Measurements from ENCODE around the gene UBE2H.

DNA sequence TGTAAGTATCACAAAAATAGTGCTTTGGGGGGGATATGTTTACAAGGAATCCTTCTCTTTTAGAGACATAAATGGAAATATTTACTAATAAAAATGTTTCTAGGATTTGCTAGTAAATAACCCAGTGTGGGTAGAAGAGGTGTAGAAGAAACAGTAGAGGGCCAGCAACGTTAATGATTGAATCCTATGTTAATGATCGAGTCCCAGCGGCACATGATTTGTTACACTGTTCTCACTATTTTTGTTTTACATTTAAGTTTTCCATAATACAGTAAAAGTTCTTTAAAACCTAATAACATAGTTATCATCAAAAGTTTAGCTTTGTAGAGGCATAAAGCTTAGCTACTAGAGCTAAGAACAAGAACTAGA lies 66.0 kb downstream of the UBE2H start:
- TF ChIP-seq CTCF (IDR thresholded peaks at IDR 0.05) (no peak), CHD2 (IDR thresholded peaks at IDR 0.05; ENCODE audit: low read length, partially characterized antibody) (no peak), SMC3 (IDR thresholded peaks at IDR 0.05; ENCODE audit: low read depth, low read length) (no peak), SIN3A (IDR thresholded peaks at IDR 0.05; ENCODE audit: borderline replicate concordance, low read depth, low read length) (no peak), EZH2phosphoT487 (IDR thresholded peaks at IDR 0.05; ENCODE audit: borderline replicate concordance, low read depth) (no peak), RFX5 (IDR thresholded peaks at IDR 0.05; ENCODE audit: low read length) (no peak), TCF12 (IDR thresholded peaks at IDR 0.05) (no peak), RXRA (IDR thresholded peaks at IDR 0.05; ENCODE audit: borderline replicate concordance, low read depth) (no peak)
- TF ChIP-seq, protein P1, sequence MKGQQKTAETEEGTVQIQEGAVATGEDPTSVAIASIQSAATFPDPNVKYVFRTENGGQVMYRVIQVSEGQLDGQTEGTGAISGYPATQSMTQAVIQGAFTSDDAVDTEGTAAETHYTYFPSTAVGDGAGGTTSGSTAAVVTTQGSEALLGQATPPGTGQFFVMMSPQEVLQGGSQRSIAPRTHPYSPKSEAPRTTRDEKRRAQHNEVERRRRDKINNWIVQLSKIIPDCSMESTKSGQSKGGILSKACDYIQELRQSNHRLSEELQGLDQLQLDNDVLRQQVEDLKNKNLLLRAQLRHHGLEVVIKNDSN (IDR thresholded peaks at IDR 0.05; ENCODE audit: borderline replicate concordance, low read depth): no peak

Data from SK-N-SH (cell line).